ENCODE measurements around the gene ICE2.

Gene ICE2

DNA sequence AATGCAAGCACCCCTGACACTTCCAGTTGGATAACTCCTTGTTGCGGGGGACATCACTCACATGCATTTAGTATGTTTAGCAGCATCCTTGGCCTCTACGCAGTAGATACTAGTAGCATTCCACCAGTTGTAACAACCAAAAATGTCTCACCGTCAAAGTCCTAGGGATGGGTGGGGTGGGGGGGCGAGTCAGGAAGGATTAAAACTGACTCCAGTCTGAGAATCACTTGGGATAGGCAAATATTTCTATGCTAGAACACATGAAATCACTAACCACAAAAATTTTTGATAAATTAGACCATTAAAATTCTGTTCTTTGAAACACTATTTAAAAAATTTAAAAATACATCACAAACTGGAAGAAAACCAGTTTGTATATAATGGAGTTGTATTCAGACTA is 18.0 kb downstream of the ICE2 start:
- TF ChIP-seq, protein P1, sequence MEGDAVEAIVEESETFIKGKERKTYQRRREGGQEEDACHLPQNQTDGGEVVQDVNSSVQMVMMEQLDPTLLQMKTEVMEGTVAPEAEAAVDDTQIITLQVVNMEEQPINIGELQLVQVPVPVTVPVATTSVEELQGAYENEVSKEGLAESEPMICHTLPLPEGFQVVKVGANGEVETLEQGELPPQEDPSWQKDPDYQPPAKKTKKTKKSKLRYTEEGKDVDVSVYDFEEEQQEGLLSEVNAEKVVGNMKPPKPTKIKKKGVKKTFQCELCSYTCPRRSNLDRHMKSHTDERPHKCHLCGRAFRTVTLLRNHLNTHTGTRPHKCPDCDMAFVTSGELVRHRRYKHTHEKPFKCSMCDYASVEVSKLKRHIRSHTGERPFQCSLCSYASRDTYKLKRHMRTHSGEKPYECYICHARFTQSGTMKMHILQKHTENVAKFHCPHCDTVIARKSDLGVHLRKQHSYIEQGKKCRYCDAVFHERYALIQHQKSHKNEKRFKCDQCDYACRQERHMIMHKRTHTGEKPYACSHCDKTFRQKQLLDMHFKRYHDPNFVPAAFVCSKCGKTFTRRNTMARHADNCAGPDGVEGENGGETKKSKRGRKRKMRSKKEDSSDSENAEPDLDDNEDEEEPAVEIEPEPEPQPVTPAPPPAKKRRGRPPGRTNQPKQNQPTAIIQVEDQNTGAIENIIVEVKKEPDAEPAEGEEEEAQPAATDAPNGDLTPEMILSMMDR (IDR thresholded peaks at IDR 0.05), result no peak
- Histone ChIP-seq H3K27ac (no peak overlapping the region), H3K36me3 (peaks cover 33% of the 10 kb centered on the region), H3K4me3 (ENCODE audit: low read depth in 1 of 2, low read length in 1 of 2) (no peak overlapping the region), H3K9me3 (no peaks in the 10 kb centered on the region), H3K4me1 (ENCODE audit: control insufficient read depth in 1 of 2, insufficient read depth in 1 of 2, low read depth in 1 of 2, low read length in 1 of 2) (no peaks in the 10 kb centered on the region), H3K27me3 (no peaks in the 10 kb centered on the region)

DNA sequence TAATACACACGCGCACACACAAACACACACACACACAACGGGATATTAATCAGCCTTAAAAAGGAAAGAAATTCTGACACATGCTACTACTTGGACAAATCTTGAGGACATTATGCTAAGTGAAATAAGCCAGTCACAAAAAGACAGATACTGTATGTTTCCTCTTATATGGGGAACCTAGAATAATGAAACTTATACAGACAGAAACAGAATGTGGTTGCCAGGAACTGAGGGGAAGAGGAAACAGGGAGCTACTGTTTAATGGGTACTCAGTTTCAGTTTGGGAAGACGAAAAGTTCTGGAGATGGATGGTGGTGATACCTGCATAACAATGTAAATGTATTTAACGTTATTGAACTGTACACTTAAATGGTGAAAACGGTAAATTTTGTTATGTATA is 20.2 kb downstream of the ICE2 start:
- Histone ChIP-seq H3K27ac (no peak overlapping the region), H3K36me3 (peaks cover 20% of the 10 kb centered on the region), H3K27me3 (no peaks in the 10 kb centered on the region), H3K4me3 (ENCODE audit: low read depth in 1 of 2, low read length in 1 of 2) (no peak overlapping the region), H3K9me3 (no peaks in the 10 kb centered on the region), H3K4me1 (ENCODE audit: control insufficient read depth in 1 of 2, insufficient read depth in 1 of 2, low read depth in 1 of 2, low read length in 1 of 2) (peaks cover 0 to 6% of the 10 kb centered on the region in 2 experiments)
- TF ChIP-seq, protein P1 (IDR thresholded peaks at IDR 0.05), result no peak

DNA sequence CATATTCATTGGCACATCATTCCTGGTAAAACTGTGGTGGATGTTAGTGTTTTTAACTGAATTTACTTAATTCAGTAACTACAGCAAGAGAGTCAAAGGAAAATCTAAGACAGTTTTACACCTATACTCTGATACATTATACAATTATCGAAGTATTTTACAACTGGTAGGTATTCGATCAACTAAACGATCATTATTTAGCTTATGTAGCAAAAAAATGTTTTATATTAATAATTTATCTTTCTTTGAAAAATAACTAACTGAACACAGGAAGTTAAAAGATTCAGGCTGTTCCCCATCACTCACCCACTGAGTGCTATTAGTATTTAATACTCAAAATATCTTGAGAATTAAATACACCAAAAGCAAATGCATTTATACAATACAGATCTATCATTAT is 21.0 kb downstream of the ICE2 start:
- Histone ChIP-seq H3K27ac (no peak overlapping the region), H3K9me3 (no peaks in the 10 kb centered on the region), H3K27me3 (no peaks in the 10 kb centered on the region), H3K36me3 (peaks cover 18% of the 10 kb centered on the region), H3K4me3 (ENCODE audit: low read depth in 1 of 2, low read length in 1 of 2) (no peak overlapping the region), H3K4me1 (ENCODE audit: control insufficient read depth in 1 of 2, insufficient read depth in 1 of 2, low read depth in 1 of 2, low read length in 1 of 2) (peaks cover 0 to 6% of the 10 kb centered on the region in 2 experiments)
- TF ChIP-seq, protein P1 (IDR thresholded peaks at IDR 0.05), result no peak

DNA sequence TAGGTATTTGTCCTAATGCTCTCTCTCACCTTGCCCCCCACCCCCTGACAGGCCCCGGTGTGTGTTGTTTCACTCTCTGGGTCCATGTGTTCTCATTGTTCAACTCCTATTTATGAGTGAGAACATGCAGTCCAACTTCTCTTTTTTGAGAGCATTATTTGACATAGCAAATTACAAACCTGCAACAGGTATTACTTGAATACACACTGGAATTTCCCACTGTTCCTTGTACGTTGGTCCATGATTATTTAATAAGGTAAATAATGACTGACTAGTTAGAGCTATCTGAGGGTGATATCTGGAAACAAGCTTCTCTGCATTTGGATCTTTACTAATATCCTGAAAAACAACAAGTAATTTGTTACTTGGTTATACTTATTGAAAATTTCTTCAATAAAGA is 24.1 kb downstream of the ICE2 start:
- Histone ChIP-seq H3K4me3 (ENCODE audit: low read depth in 1 of 2, low read length in 1 of 2) (no peak overlapping the region), H3K9me3 (no peaks in the 10 kb centered on the region), H3K4me1 (ENCODE audit: control insufficient read depth in 1 of 2, insufficient read depth in 1 of 2, low read depth in 1 of 2, low read length in 1 of 2) (peaks cover 0 to 6% of the 10 kb centered on the region in 2 experiments), H3K36me3 (peaks cover 9% of the 10 kb centered on the region), H3K27me3 (no peaks in the 10 kb centered on the region), H3K27ac (no peak overlapping the region)
- TF ChIP-seq, protein P1 (IDR thresholded peaks at IDR 0.05), result no peak

DNA sequence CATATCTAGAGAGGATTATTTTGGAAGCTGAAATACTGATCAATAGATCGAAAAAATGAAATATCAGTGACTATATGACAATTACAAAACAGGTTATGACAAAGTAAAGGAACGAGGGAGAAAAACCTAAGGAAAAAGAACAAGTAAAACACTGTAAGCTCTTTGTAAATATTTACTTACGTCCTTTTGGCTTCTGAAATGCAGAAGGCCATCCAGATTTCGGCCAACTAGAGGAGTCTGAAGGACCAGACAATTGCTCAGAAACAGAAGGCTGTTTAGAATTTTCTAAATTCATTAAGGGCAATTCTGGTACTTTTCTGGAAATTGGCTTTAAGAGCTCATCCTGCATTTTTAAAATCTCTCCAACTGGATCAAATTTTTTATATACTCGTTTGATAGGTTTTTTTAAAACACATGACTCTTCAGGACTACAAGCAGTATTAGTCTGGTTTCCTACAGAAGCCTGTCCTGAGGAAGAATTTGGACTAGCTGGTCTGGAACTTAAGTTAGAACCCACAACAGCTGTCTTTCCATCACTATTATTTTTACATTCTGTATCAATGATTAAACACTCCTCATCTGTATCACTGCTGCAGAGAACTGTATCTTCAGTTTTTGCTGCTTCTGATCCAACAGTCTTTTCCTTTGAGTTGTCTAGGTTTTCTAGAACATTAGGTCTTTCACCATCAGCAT is 30.1 kb downstream of the ICE2 start:
- no peak overlapping the region for H3K4me3 ChIP-seq (ENCODE audit: low read depth in 1 of 2, low read length in 1 of 2)
- H3K4me1 ChIP-seq (ENCODE audit: control insufficient read depth in 1 of 2, insufficient read depth in 1 of 2, low read depth in 1 of 2, low read length in 1 of 2), result peaks cover 0 to 1% of the 10 kb centered on the region in 2 experiments
- H3K9me3 ChIP-seq, result no peaks in the 10 kb centered on the region
- H3K27me3 ChIP-seq, result no peaks in the 10 kb centered on the region
- TF ChIP-seq, protein P1 (IDR thresholded peaks at IDR 0.05), result no peak
- H3K27ac ChIP-seq, result no peak overlapping the region
- peaks cover 36% of the 10 kb centered on the region for H3K36me3 ChIP-seq
